ENCODE data around the gene SOST. TPM values are rescaled to one million over a fixed set of nuclear protein-coding genes. Genes with fewer than 3 reads are reported as not detected.

The SOST gene
- 10 to 100 TPM; 45.2 to 55.4 TPM for total RNA-seq

- no peak for ATAC-seq (ENCODE audit: insufficient number of reproducible peaks, low FRiP score, low read depth)
- H3K4me3 ChIP-seq = peak within 1 kb of the TSS; percentile 47
- DNase-seq (ENCODE audit: low spot score) = no peak
- H3K9me3 ChIP-seq = no peaks in the 10 kb centered on the region
- H3K4me1 ChIP-seq (ENCODE audit: control insufficient read depth in 1 of 2, low read depth in 2 of 2) = peaks cover 14 to 81% of the 10 kb centered on the region in 2 donors
- TF ChIP-seq CTCF (IDR thresholded peaks at IDR 0.05) = no peak
- H3K27me3 ChIP-seq (replicated peaks; ENCODE audit: insufficient read depth) = no peaks in the 10 kb centered on the region
- no peaks in the 10 kb centered on the region for H3K36me3 ChIP-seq
- H3K27ac ChIP-seq = peak within 1 kb of the TSS; percentile 63 to 65
Observed at GRCh38 chr17:43758497-43759174, at the start of gene SOST. SOST (minus strand) TSS chr17:43758791; CDS start chr17:43758741, 50 bp downstream.

- no peaks in the 10 kb centered on the region for H3K27me3 ChIP-seq (replicated peaks; ENCODE audit: insufficient read depth)
- H3K27ac ChIP-seq = no peak overlapping the region
- ATAC-seq (ENCODE audit: insufficient number of reproducible peaks, low FRiP score, low read depth) (no peak), DNase-seq (ENCODE audit: low spot score) (no peak)
- no peak overlapping the region for H3K4me3 ChIP-seq
- TF ChIP-seq CTCF (IDR thresholded peaks at IDR 0.05) = no peak
- peaks cover 19% of the 10 kb centered on the region for H3K36me3 ChIP-seq
- H3K4me1 ChIP-seq (ENCODE audit: control insufficient read depth in 1 of 2, low read depth in 2 of 2) = no peaks in the 10 kb centered on the region
- H3K9me3 ChIP-seq = no peaks in the 10 kb centered on the region
Observed at GRCh38 chr17:43808076-43808475, 49.5 kb upstream of the SOST start.

- Histone ChIP-seq H3K4me1 (ENCODE audit: control insufficient read depth in 1 of 2, low read depth in 2 of 2) (no peaks in the 10 kb centered on the region), H3K27me3 (replicated peaks; ENCODE audit: insufficient read depth) (no peaks in the 10 kb centered on the region), H3K4me3 (no peak overlapping the region), H3K27ac (no peak overlapping the region), H3K9me3 (no peaks in the 10 kb centered on the region), H3K36me3 (peaks cover 16% of the 10 kb centered on the region)
- DNase-seq (ENCODE audit: low spot score) = no peak
- no peak for TF ChIP-seq CTCF (IDR thresholded peaks at IDR 0.05)
- no peak for ATAC-seq (ENCODE audit: insufficient number of reproducible peaks, low FRiP score, low read depth)
Observed at GRCh38 chr17:43805117-43805516, 46.5 kb upstream of the SOST start.

GRCh38 chr17:43803758-43804157 lies 45.2 kb upstream of the SOST start:
- ATAC-seq (ENCODE audit: insufficient number of reproducible peaks, low FRiP score, low read depth) (no peak), DNase-seq (ENCODE audit: low spot score) (no peak)
- no peak overlapping the region for H3K27ac ChIP-seq
- peaks cover 9% of the 10 kb centered on the region for H3K36me3 ChIP-seq
- H3K4me1 ChIP-seq (ENCODE audit: control insufficient read depth in 1 of 2, low read depth in 2 of 2) = no peaks in the 10 kb centered on the region
- no peaks in the 10 kb centered on the region for H3K27me3 ChIP-seq (replicated peaks; ENCODE audit: insufficient read depth)
- H3K9me3 ChIP-seq = no peaks in the 10 kb centered on the region
- no peak overlapping the region for H3K4me3 ChIP-seq
- no peak for TF ChIP-seq CTCF (IDR thresholded peaks at IDR 0.05)

GRCh38 chr17:43801844-43802243 lies 43.3 kb upstream of the SOST start:
- Histone ChIP-seq H3K4me1 (ENCODE audit: control insufficient read depth in 1 of 2, low read depth in 2 of 2) (no peaks in the 10 kb centered on the region), H3K27me3 (replicated peaks; ENCODE audit: insufficient read depth) (no peaks in the 10 kb centered on the region), H3K4me3 (no peak overlapping the region), H3K36me3 (peaks cover 7% of the 10 kb centered on the region), H3K27ac (no peak overlapping the region), H3K9me3 (no peaks in the 10 kb centered on the region)
- no peak for ATAC-seq (ENCODE audit: insufficient number of reproducible peaks, low FRiP score, low read depth)
- no peak for DNase-seq (ENCODE audit: low spot score)
- no peak for TF ChIP-seq CTCF (IDR thresholded peaks at IDR 0.05)

Data from thoracic aorta (tissue), 2 donors.